Thymus (tissue), 11 donors: ENCODE results near the gene PRKCD. TPM values are rescaled to one million over a fixed set of nuclear protein-coding genes. Genes with fewer than 3 reads are reported as not detected.

ENCODE experiments used
- DNase-seq, 9 donors: peaks; one replicate each; pipeline ENCODE4 v3.0.0-alpha.2; 2013; ENCODE audit warnings: low spot score in 9 of 9, low read depth in 6 of 9, missing footprints in 1 of 9
- H3K27ac ChIP-seq, 2 donors: one replicate each; pipeline ENCODE4 v1.5.1; 2013; ENCODE audit warnings: control low read depth in 1 of 2, low read depth in 1 of 2, low read length in 1 of 2, mild to moderate bottlenecking in 1 of 2, moderate library complexity in 1 of 2
- H3K27me3 ChIP-seq, 2 donors: one replicate each; pipeline ENCODE4 v1.5.1; 2013; ENCODE audit warnings: low read length in 1 of 2; ENCODE audit not compliant: control insufficient read depth in 2 of 2, insufficient read depth in 1 of 2
- H3K36me3 ChIP-seq, 2 donors: one replicate each; pipeline ENCODE4 v1.5.1; 2013; ENCODE audit warnings: low read length in 1 of 2, mild to moderate bottlenecking in 1 of 2, moderate library complexity in 1 of 2; ENCODE audit not compliant: control insufficient read depth in 2 of 2, insufficient read depth in 2 of 2
- H3K4me1 ChIP-seq, 2 donors: one replicate each; pipeline ENCODE4 v1.5.1; 2013; ENCODE audit warnings: low read length in 2 of 2; ENCODE audit not compliant: control insufficient read depth in 2 of 2, insufficient read depth in 2 of 2
- H3K4me3 ChIP-seq, 2 donors: one replicate each; pipeline ENCODE4 v1.5.1; 2013; ENCODE audit warnings: low read length in 2 of 2, control low read depth in 1 of 2, mild to moderate bottlenecking in 1 of 2
- H3K9me3 ChIP-seq, 2 donors: one replicate each; pipeline ENCODE4 v1.5.1; 2013; ENCODE audit warnings: low read length in 1 of 2, mild to moderate bottlenecking in 1 of 2; ENCODE audit not compliant: control insufficient read depth in 2 of 2, insufficient read depth in 1 of 2
- WGBS: extraction: QIAGEN DNeasy Blood & Tissue Kit; methylation state at CpG from one replicate; pipeline ENCODE4 v1.1.7; 2013; 5-methylcytosine and 5-hydroxymethylcytosine counted together
- polyA plus RNA-seq: library from polyadenylated mRNA; stranded (reverse); fragments of 200-250 nt; gene quantifications from one replicate; pipeline ENCODE4 v1.2.3, GENCODE V29; 2013
- total RNA-seq: library from RNA; stranded (reverse); fragments of 120-200 nt; gene quantifications from one replicate; pipeline ENCODE4 v1.2.4, GENCODE V29; 2013
- donor health status: healthy.

The PRKCD gene
- total and polyA plus RNA-seq, 2 donors, result 2.4 to 15.3 TPM

DNA sequence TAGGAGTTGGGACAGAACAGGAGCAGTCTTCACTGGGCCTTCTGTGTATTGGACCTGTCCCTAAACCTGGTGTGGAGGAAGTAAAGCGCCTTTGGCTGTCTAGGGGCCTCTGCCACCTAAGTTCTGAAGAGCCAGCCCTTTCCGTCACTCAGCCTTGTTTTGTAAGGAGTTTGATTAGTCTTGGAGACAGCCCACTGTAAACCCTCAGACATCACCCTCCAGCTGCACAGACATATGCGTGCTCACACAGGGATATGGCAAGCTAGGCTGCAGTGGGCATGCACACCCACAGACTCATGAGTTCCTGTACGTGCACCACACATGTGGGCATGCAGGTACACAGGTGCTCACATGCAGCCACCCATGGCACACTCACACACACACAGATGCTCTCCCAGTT, 5.2 kb downstream of the PRKCD start:
- peaks cover 0 to 6% of the 10 kb centered on the region in 2 donors for H3K9me3 ChIP-seq
- H3K4me3 ChIP-seq, result no peak overlapping the region
- no peak for DNase-seq
- no peak overlapping the region for H3K27ac ChIP-seq
- peaks cover 11 to 55% of the 10 kb centered on the region in 2 donors for H3K4me1 ChIP-seq
- H3K27me3 ChIP-seq, result peaks cover 0 to 4% of the 10 kb centered on the region in 2 donors
- peaks cover 0 to 3% of the 10 kb centered on the region in 2 donors for H3K36me3 ChIP-seq
- WGBS, result 97% methylated on average over 4 of the region's 4 CpGs

DNA sequence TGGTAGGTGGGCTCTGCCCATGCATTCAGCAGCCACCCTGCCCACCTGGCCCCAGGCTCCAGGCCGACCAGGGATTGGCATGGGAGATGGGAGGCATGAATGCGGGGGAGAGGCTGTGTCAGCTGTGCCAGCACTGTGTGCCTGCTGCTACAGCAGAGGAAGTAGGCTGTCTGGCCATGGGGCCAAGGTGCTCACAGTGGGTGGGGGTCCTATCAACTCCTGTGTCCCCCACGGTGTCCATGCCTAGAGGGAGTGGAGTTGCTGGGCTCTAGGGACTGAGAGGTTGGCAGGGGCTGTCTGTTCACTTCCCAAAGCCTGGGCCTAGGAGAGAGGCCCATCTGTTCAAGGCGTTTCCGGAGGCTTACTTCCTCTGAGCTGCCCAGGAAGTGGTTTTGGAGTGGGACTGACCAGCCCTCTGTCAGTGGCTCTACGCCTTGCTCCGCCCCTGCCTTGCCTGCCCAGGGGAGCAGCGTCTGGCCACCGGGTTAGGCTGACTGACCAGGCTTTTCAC, 5.8 kb downstream of the PRKCD start:
- no peak for DNase-seq
- H3K27me3 ChIP-seq, result no peaks in the 10 kb centered on the region
- peaks cover 11 to 61% of the 10 kb centered on the region in 2 donors for H3K4me1 ChIP-seq
- 71% methylated on average over 9 of the region's 9 CpGs for WGBS
- no peak overlapping the region for H3K27ac ChIP-seq
- H3K36me3 ChIP-seq, result peaks cover 0 to 3% of the 10 kb centered on the region in 2 donors
- H3K9me3 ChIP-seq, result peaks cover 0 to 6% of the 10 kb centered on the region in 2 donors
- H3K4me3 ChIP-seq, result no peak overlapping the region

- H3K9me3 ChIP-seq, result peaks cover 0 to 6% of the 10 kb centered on the region in 2 donors
- H3K27ac ChIP-seq, result no peak overlapping the region
- H3K27me3 ChIP-seq, result no peaks in the 10 kb centered on the region
- peaks cover 0 to 3% of the 10 kb centered on the region in 2 donors for H3K36me3 ChIP-seq
- DNase-seq, result no peak
- no peak overlapping the region for H3K4me3 ChIP-seq
- peaks cover 7 to 62% of the 10 kb centered on the region in 2 donors for H3K4me1 ChIP-seq
- 91% methylated on average over 7 of the region's 7 CpGs for WGBS
Measured at GRCh38 chr3:53167418-53168174, 6.6 kb downstream of the PRKCD start.

GRCh38 chr3:53168175-53168923, 7.3 kb downstream of the PRKCD start:
- H3K27me3 ChIP-seq, result no peaks in the 10 kb centered on the region
- 98% methylated on average over 15 of the region's 15 CpGs for WGBS
- no peak overlapping the region for H3K27ac ChIP-seq
- H3K4me3 ChIP-seq, result no peak overlapping the region
- DNase-seq, result no peak
- peaks cover 0 to 3% of the 10 kb centered on the region in 2 donors for H3K36me3 ChIP-seq
- peaks cover 0 to 6% of the 10 kb centered on the region in 2 donors for H3K9me3 ChIP-seq
- H3K4me1 ChIP-seq, result peaks cover under 1 to 66% of the 10 kb centered on the region in 2 donors

DNA sequence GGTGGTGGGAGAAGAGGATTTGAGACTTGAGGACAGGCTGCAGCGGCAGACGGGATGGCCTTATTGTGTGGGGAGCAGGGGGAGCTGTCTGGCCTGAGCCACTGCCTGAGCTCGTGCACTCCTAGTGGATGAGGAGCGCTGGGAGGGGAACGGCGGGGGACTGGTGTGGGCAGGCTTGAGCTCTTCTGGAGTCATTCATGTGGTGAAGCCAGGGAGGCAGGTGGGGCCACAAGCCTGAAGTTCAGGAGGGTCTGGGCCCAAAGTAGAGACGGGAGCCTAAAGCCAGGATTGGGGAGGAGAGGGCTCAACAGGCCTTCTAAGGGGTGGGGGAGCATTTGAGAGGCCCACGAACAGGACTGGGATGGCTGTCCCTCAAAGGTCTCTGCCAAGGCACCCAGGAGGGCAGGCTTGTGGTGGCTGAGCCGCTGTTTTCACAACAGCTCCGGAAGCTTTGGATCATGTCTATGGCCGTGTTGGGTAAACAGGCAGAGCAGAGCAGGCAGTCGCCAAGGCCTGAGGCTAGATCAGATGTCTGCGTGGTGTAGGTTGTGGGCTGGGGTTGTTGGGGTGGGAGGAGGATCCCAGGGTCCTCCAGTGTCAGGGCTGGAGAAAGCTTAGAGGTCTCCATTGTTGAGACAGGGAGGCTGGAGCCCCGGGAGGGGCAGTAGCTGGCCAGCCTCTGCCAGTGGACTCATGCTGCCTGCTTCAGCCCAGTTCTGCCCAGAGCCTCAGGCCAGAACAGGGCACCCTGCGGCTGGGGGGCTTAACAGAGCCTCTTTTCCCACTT, 8.2 kb downstream of the PRKCD start:
- 76% methylated on average over 15 of the region's 15 CpGs for WGBS
- H3K9me3 ChIP-seq, result peaks cover 0 to 6% of the 10 kb centered on the region in 2 donors
- no peaks in the 10 kb centered on the region for H3K27me3 ChIP-seq
- no peak for DNase-seq
- no peak overlapping the region for H3K4me3 ChIP-seq
- peaks cover 0 to 67% of the 10 kb centered on the region in 2 donors for H3K4me1 ChIP-seq
- peaks cover 0 to 3% of the 10 kb centered on the region in 2 donors for H3K36me3 ChIP-seq
- H3K27ac ChIP-seq, result peak overlapping the region in 1 of 2 donors; percentile 11

GRCh38 chr3:53169832-53170324, 8.9 kb downstream of the PRKCD start:
- peaks cover 0 to 3% of the 10 kb centered on the region in 2 donors for H3K36me3 ChIP-seq
- H3K27ac ChIP-seq, result no peak overlapping the region
- WGBS, result 97% methylated on average over 9 of the region's 9 CpGs
- H3K4me3 ChIP-seq, result no peak overlapping the region
- H3K4me1 ChIP-seq, result peaks cover 0 to 69% of the 10 kb centered on the region in 2 donors
- H3K9me3 ChIP-seq, result peaks cover 0 to 6% of the 10 kb centered on the region in 2 donors
- H3K27me3 ChIP-seq, result no peaks in the 10 kb centered on the region
- no peak for DNase-seq

GRCh38 chr3:53170325-53171063, 9.5 kb downstream of the PRKCD start:
- no peak overlapping the region for H3K4me3 ChIP-seq
- peaks cover 2 to 3% of the 10 kb centered on the region in 2 donors for H3K36me3 ChIP-seq
- no peak overlapping the region for H3K27ac ChIP-seq
- H3K27me3 ChIP-seq, result no peaks in the 10 kb centered on the region
- H3K9me3 ChIP-seq, result peaks cover 0 to 6% of the 10 kb centered on the region in 2 donors
- H3K4me1 ChIP-seq, result peaks cover 0 to 69% of the 10 kb centered on the region in 2 donors
- 86% methylated on average over 17 of the region's 17 CpGs for WGBS
- peak in 1 of 9 donors; percentile 38 for DNase-seq

- Histone ChIP-seq H3K4me1 (peaks cover 0 to 69% of the 10 kb centered on the region in 2 donors), H3K36me3 (peaks cover 3 to 4% of the 10 kb centered on the region in 2 donors), H3K27ac (no peak overlapping the region), H3K4me3 (no peak overlapping the region), H3K27me3 (no peaks in the 10 kb centered on the region), H3K9me3 (peaks cover 0 to 6% of the 10 kb centered on the region in 2 donors)
- 91% methylated on average over 7 of the region's 7 CpGs for WGBS
- no peak for DNase-seq
Measured at GRCh38 chr3:53171064-53171418, 10.0 kb downstream of the PRKCD start.
